ENCODE data around the gene NIFK.

The NIFK gene

DNA sequence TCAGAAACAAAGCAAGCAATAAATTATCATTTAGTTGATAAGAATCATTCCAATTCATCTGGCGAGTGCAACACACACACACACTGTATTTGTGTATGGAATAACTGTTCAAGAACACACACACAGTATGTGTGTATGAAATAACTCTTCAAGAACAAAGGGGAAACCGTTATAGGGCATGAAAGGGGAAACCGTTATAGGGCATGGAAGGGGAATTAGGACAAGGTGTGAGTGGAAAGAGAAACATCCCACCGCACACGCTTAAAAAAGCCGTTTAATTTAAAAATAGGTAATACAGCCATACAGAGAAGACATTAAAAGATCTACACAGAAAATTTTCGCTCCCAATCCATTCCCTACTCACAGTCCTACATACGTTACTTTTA, 18.2 kb upstream of the NIFK start:
- no peak for DNase-seq (ENCODE audit: low read depth in 1 of 2, low spot score in 1 of 2)
- H3K27me3 ChIP-seq (ENCODE audit: insufficient read depth, poor library complexity, severe bottlenecking) = no peaks in the 10 kb centered on the region
- H3K27ac ChIP-seq (replicated peaks) = peak overlapping the region; percentile 83
- TF ChIP-seq SPI1 (IDR thresholded peaks at IDR 0.05; ENCODE audit: borderline replicate concordance, low read depth) (0 out of 2 replicates have a peak, but pooled peaks have one; percentile 21), GABPA (IDR thresholded peaks at IDR 0.05; ENCODE audit: low read depth) (no peak), POLR2AphosphoS5 (IDR thresholded peaks at IDR 0.05; ENCODE audit: low read depth) (no peak)
- TF ChIP-seq, protein P1, sequence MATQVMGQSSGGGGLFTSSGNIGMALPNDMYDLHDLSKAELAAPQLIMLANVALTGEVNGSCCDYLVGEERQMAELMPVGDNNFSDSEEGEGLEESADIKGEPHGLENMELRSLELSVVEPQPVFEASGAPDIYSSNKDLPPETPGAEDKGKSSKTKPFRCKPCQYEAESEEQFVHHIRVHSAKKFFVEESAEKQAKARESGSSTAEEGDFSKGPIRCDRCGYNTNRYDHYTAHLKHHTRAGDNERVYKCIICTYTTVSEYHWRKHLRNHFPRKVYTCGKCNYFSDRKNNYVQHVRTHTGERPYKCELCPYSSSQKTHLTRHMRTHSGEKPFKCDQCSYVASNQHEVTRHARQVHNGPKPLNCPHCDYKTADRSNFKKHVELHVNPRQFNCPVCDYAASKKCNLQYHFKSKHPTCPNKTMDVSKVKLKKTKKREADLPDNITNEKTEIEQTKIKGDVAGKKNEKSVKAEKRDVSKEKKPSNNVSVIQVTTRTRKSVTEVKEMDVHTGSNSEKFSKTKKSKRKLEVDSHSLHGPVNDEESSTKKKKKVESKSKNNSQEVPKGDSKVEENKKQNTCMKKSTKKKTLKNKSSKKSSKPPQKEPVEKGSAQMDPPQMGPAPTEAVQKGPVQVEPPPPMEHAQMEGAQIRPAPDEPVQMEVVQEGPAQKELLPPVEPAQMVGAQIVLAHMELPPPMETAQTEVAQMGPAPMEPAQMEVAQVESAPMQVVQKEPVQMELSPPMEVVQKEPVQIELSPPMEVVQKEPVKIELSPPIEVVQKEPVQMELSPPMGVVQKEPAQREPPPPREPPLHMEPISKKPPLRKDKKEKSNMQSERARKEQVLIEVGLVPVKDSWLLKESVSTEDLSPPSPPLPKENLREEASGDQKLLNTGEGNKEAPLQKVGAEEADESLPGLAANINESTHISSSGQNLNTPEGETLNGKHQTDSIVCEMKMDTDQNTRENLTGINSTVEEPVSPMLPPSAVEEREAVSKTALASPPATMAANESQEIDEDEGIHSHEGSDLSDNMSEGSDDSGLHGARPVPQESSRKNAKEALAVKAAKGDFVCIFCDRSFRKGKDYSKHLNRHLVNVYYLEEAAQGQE (IDR thresholded peaks at IDR 0.05; ENCODE audit: insufficient replicate concordance, low read depth) = no peak
- TF ChIP-seq, protein P2, sequence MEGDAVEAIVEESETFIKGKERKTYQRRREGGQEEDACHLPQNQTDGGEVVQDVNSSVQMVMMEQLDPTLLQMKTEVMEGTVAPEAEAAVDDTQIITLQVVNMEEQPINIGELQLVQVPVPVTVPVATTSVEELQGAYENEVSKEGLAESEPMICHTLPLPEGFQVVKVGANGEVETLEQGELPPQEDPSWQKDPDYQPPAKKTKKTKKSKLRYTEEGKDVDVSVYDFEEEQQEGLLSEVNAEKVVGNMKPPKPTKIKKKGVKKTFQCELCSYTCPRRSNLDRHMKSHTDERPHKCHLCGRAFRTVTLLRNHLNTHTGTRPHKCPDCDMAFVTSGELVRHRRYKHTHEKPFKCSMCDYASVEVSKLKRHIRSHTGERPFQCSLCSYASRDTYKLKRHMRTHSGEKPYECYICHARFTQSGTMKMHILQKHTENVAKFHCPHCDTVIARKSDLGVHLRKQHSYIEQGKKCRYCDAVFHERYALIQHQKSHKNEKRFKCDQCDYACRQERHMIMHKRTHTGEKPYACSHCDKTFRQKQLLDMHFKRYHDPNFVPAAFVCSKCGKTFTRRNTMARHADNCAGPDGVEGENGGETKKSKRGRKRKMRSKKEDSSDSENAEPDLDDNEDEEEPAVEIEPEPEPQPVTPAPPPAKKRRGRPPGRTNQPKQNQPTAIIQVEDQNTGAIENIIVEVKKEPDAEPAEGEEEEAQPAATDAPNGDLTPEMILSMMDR (IDR thresholded peaks at IDR 0.05; ENCODE audit: insufficient read depth, low read length) = no peak
- H3K4me3 ChIP-seq (replicated peaks; ENCODE audit: insufficient read depth, low read length) = peak overlapping the region; percentile 86

DNA sequence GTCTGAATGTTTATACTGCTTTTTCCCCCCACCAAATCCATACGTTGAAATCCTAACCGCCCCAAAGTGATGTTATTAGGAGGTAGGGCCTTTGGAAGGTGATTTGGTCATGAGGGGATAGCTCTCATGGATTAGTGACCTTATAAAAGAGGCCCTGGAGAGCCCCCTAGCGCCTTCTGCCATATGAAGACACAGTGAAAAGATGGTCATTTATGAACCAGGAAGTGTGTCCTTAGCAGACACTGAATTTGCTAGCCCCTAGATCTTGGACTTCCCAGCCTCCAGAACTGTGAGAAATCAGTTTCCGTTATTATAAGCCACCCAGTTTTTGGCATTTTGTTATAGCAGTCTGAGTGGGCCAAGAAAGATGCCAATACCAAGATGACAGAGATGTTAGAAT, 11.5 kb upstream of the NIFK start:
- no peak for TF ChIP-seq POLR2AphosphoS5 (IDR thresholded peaks at IDR 0.05; ENCODE audit: low read depth)
- TF ChIP-seq, protein P1 (IDR thresholded peaks at IDR 0.05; ENCODE audit: insufficient replicate concordance, low read depth) = no peak
- TF ChIP-seq GABPA (IDR thresholded peaks at IDR 0.05; ENCODE audit: low read depth) = no peak
- TF ChIP-seq, protein P2 (IDR thresholded peaks at IDR 0.05; ENCODE audit: insufficient read depth, low read length) = no peak
- no peak for TF ChIP-seq SPI1 (IDR thresholded peaks at IDR 0.05; ENCODE audit: borderline replicate concordance, low read depth)
- H3K27me3 ChIP-seq (ENCODE audit: insufficient read depth, poor library complexity, severe bottlenecking) = no peaks in the 10 kb centered on the region
- peak in 1 of 2 experiments; percentile 72 for DNase-seq (ENCODE audit: low read depth in 1 of 2, low spot score in 1 of 2)
- no peak overlapping the region for H3K4me3 ChIP-seq (replicated peaks; ENCODE audit: insufficient read depth, low read length)
- no peak overlapping the region for H3K27ac ChIP-seq (replicated peaks)

DNA sequence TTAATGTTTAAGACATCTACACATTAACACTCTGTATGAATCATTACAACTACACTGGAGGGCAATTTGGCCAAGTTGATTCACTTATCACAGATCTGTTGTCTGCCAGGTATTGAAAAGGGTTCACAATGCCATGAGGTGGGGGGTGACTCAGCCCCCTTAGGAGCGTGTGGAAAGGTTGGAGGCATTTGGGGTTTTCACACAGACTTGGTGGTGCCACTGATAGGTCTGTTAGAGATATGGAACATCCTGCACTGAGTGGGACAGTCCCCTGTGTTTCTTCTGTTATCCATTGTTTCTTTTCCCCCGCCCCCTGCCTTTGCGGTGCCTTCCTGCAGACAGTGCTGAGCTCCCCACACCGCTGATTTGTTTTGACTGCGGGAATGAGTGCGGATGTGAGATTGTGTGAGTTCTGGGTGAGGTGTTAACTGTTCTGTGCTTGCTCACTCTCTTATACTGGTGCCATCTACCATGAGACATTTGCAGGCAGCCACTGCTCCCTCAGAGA, 9.4 kb upstream of the NIFK start:
- Histone ChIP-seq H3K27me3 (ENCODE audit: insufficient read depth, poor library complexity, severe bottlenecking) (no peaks in the 10 kb centered on the region), H3K4me3 (replicated peaks; ENCODE audit: insufficient read depth, low read length) (no peak overlapping the region), H3K27ac (replicated peaks) (no peak overlapping the region)
- DNase-seq (ENCODE audit: low read depth in 1 of 2, low spot score in 1 of 2) = no peak
- TF ChIP-seq POLR2AphosphoS5 (IDR thresholded peaks at IDR 0.05; ENCODE audit: low read depth) (no peak), GABPA (IDR thresholded peaks at IDR 0.05; ENCODE audit: low read depth) (no peak), SPI1 (IDR thresholded peaks at IDR 0.05; ENCODE audit: borderline replicate concordance, low read depth) (no peak)
- TF ChIP-seq, protein P2 (IDR thresholded peaks at IDR 0.05; ENCODE audit: insufficient read depth, low read length) = no peak
- TF ChIP-seq, protein P1 (IDR thresholded peaks at IDR 0.05; ENCODE audit: insufficient replicate concordance, low read depth) = no peak

Measured in HL-60 (cell line).